Fibroblast of villous mesenchyme (primary cell): ENCODE measurements around the gene STING1. TPM values are rescaled to one million over a fixed set of nuclear protein-coding genes. Genes with fewer than 3 reads are reported as not detected.

Source experiments
- DNase-seq: peaks from one replicate; pipeline ENCODE4 v3.0.0-alpha.2; 2010; ENCODE audit warnings: low read depth
- H3K4me3 ChIP-seq: 2 replicates; pipeline ENCODE4 v1.5.1; 2011; ENCODE audit warnings: low read depth, mild to moderate bottlenecking, low read length
- CTCF ChIP-seq: IDR thresholded peaks from 2 replicates; pipeline ENCODE4 v1.5.1; 2012; ENCODE audit warnings: low read depth, mild to moderate bottlenecking, low read length; ENCODE audit not compliant: insufficient read depth
- total RNA-seq: library from RNA; depleted of rRNA; stranded (reverse); fragments of >200 nt; gene quantifications from 2 replicates; pipeline ENCODE4 v1.2.3, GENCODE V29; 2012

STING1 gene
- total RNA-seq, 1 donor: 25.9 TPM

DNA sequence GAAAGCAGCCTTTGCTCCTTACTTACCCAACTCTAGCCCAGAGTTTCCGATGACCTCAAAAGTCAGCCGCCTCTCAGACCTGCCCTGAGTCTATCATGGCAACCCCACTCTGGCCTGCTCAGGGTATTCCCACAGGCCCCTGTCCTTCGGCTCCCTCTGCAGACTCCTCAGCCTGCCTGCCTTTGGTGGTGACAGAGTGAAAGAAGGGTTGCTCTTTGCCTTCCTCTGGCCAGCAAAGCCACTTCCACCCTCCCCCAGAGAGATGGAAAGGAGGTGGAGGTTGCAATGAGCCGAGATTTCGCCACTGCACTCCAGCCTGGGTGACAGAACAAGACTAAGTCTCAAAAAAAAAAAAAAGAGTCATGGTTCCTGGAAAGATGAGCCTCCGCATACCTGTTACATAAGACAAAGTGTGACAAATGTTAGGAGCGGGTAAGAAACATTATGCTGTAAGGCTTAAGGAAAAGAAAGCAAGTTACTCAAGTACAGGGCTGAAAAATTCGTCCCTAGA lies 14.1 kb downstream of the STING1 start:
- no peak overlapping the region for H3K4me3 ChIP-seq
- DNase-seq: no peak
- no peak for TF ChIP-seq CTCF

DNA sequence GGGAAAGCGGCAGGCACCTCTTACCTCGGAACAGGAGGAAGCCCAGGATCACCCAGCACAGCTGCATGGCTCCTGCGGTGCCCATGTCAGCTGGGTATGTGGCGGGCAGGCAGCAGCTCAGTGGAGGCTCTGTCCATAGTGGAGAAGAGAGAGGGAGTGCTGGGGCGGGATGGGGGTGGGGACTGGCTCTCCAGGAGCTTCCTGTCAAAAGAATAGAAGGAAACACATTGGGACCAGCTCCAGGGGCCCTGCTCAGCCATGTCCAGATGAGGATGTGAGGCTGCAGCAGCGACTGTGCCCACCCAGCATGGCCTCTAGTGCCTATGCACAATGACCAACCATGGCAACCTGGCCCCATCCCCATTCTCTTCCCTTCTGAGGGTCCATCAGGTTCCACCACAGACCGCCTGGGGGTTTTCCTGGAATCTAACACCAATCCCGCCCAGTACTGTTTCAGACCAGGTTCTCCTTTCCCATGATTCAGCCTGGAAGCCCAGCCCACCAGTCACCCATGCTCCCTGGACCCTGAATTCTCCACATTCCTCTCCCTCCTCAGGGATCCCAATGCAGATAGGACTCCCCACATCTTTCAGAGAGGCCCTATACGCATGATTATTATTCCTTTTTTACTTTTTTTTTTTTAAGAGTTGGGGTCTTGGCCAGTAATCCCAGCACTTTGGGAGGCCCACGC lies 19.8 kb downstream of the STING1 start, which contains the start of gene ECSCR:
Gene ECSCR (minus strand): TSS at position 158 of the 691 bp plus-strand sequence. CDS start 73 bp downstream, at position 85.
- H3K4me3 ChIP-seq: no peak within 1 kb of the TSS
- no peak for DNase-seq
- no peak for TF ChIP-seq CTCF

GRCh38 chr5:139461698-139462097 lies 20.9 kb downstream of the STING1 start:
- TF ChIP-seq CTCF: no peak
- no peak overlapping the region for H3K4me3 ChIP-seq
- no peak for DNase-seq

- TF ChIP-seq CTCF: no peak
- DNase-seq: no peak
- H3K4me3 ChIP-seq: no peak overlapping the region
Measured at GRCh38 chr5:139461176-139461575, 21.4 kb downstream of the STING1 start.

GRCh38 chr5:139460455-139460854 lies 22.1 kb downstream of the STING1 start:
- H3K4me3 ChIP-seq: no peak overlapping the region
- TF ChIP-seq CTCF: no peak
- no peak for DNase-seq

DNA sequence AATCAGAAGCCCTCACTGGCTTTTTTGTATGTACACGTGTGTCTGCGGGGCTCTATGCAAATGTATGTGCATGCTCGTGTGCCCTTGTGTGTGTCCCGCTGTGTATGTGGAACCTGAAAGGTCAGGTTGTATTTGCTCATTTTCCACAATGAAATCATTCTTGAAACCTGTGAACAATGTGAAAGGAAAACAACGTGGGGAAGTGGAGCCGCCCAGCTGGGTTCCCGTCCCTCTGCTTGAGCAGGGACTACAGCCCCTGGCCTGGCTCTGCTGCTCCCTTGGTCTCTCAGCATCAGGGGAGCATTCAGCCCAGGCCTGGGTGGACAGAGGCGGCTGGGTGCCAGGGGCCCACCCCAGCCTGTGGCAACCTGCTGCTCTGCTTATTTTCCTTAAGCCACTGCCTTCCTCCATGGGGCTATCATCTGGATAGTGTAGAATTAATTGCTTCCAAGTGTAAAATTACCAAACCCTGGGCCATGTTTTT lies 23.1 kb downstream of the STING1 start:
- no peak for DNase-seq
- TF ChIP-seq CTCF: no peak
- H3K4me3 ChIP-seq: no peak overlapping the region
